Stimulated activated CD4-positive, alpha-beta T cell treated with anti-CD3 and anti-CD28 coated beads, Interleukin-1b, Interleukin-23, amount 100 ng/mL, for 4 hours (primary cell): ENCODE measurements around the gene NGRN.
"Not testable (repeated sequence)": the region's sequence is repeated elsewhere in the genome, so short reads cannot be mapped to it uniquely, and the experiment has no call there.

Experiments used
- DNase-seq, 2 donors: peaks; one replicate each; pipeline ENCODE4 v3.0.0-alpha.2; 2020; ENCODE audit warnings: low read depth in 2 of 2

Gene NGRN

DNA sequence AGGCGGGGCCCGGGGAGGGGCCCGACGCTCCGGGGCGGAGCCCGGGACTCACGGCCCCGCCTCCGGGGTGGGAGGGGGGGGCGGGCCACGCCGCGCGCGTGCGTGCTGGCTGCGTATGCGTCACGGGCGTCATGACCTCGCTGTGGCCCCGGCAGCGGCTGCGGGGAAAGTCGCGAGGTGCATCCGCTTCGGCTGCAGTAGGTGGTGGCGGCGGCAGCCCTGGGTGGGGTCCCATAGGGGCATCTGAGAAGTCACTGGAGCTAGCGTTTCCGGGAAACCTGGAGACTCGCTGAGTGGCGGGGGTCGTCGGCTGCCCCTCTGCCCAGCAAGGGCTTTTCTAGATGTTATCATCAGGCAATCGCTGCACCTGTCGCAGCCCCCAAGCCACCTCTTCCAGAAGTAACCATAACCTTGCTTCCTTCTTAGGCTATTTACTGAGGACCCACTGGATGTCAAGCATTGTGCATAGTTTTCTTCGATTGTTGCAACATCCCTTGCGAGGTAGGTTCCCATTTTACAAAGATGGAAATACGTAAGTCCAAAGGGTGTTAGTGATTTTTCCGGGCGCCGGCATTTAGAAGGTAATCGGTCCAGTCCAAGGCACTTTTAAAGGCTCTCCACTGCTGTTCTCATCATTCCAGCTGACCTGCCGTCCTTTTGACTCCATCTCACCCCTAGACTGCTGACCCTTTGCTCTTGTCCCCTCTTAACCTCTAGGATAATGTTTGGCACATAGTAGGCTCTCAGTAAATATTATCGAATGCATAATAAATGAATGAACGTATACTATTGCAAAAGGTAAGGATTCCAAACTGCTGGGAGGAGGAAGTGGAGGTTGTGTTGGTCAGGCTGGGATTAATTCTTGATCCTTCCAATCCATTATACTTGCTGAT lies 31.1 kb upstream of the NGRN start, which contains the start of gene GDPGP1:
Gene GDPGP1 (plus strand): TSS at position 114 of the 893 bp plus-strand sequence. CDS start 6,700 bp downstream, outside the sequence.
- DNase-seq = peak in 1 of 2 donors; percentile 91

DNA sequence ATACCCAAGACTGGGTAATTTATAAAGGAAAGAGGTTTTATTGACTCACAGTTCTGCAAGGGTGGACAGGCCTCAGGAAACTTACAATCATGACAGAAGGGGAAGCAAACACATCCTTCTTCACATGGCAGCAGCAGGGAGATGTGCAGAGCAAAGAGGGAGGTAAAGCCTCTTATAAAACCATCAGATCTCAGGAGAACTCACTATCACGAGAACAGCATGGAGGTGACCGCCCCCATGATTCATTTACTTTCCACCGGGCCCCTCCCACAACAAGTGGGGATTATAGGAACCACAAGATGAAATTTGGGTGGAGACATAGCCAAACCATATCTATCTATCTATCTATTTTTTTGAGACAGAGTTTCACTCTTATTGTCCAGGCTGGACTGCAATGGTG lies 26.1 kb upstream of the NGRN start:
- no peak for DNase-seq

DNA sequence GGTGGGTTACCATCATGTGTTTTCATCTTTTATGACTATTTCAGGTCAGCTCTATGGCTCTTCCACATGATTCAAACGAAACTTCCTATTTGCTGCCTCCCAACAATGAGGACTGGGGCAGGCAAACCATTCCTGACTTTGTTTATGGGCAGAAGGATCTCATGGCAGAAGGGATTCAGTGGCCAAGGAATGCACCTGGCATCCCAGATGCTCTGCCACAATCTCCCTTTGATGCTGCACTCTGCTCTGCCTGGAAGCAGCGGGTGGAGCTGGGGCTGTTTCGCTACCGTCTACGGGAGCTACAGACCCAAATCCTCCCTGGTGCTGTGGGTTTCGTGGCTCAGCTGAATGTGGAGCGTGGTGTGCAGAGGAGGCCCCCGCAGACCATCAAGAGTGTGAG lies 24.6 kb upstream of the NGRN start:
- DNase-seq = no peak

DNA sequence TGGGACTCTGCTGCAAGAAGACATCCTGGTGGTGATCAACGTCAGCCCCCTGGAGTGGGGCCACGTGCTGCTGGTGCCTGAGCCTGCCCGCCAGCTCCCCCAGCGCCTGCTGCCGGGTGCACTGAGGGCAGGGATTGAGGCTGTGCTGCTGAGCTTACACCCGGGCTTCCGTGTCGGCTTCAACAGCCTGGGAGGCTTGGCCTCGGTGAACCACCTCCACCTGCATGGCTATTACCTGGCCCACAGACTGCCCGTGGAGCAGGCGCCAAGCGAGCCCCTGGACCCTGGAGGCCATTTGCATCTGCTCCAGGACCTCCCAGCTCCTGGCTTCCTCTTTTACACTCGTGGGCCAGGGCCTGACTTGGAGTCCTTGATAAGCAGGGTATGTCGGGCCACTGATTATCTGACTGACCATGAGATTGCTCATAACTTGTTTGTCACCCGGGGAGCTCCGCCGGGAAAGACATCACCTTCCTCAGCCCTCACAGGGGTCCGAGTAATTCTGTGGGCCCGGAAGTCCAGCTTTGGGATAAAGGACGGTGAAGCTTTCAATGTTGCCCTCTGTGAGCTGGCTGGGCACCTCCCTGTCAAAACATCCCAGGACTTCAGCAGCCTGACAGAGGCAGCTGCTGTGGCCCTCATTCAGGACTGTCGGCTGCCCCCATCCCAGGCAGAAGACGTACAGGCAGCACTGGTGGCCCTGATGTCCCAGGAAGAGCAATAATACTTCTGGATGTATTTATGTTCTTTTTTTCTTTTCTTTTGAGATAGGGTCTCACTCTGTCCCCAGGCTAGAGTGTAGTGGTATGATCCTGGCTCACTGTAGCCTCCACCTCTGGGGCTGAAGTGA lies 23.9 kb upstream of the NGRN start:
- no peak for DNase-seq

DNA sequence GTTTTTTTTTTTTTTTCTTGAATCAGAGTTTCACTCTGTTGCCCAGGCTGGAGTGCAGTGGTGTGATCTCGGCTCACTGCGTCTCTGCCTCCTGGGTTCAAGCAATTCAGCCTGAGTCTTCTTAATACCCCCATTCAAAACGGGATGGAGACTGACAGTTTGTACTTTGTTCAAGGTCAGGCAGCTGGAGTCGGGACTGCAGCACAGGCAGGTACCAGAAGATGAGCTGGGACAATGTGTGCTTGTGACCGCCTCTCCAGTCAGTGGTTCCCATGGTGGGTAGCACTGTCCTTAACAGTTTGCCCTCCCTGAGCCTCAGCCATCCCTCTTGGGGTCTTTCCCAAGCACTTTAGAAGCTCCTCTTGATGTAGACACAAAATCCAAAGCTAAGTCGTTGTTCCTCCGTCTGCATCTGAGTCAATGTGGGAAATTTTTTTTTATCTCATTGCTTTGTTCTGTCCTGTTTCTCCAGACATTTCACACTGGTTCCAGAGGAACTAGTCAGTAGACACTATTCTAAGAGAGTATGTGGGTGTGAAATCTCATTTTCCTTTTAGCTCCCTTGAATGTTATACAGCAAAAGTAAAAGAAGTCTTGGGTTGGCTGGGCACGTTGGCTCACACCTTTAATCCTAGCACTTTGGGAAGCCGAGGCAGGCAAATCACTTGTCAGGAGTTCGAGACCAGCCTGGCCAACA lies 21.4 kb upstream of the NGRN start:
- DNase-seq = no peak

DNA sequence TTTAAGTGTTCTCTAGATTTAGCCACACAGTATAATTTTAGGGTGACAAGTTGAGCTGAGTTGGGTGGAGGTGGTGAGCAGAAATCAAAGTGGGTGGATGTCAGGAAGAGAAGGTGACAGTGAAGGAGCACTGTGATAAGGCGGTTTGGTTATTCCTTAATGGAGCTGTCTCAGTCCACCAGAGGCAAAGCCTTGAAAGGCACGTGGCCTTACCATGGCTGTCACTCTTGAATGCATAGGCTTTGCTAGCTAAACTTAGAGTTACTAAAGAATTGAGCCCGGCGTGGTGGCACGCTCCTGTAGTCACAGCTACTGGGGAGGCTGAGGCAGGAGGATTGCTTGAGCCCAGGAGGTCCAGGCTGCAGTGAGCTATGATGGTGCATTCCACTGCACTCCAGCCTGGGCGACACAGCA lies 16.7 kb upstream of the NGRN start:
- DNase-seq = no peak

DNA sequence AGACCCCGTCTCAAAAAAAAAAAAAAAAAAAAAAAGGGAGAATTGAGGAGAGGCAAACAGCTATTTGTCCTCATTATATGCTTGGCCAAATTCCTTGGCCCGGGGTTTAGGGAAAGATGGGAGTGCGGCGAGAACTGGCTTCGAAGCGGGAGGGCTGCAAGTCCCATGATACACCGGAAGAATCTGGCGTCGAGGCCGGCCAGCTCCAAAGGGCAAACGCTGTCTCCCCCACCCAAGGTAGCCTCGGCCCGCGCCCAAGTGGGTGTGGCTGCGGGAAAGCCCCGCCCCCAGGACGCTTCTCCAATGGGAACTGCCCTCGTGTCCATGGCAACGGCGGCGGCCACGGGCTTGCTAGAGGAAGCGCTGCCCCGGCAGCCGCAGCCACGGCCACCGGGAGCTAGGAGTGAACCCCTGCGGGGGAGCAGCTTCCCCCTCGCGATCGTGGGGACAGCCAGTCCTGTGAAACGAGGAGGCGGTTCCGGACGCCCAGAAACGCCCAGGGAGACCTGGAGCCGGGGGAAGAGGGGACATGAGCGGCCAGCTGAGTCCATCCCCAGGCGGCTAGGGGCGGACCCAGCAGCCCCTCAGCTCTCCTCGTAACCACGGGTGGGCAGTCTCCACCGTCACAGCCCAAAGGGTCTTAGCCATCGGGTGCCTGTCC lies 16.1 kb upstream of the NGRN start, which contains the start of gene TTLL13:
Gene TTLL13 (plus strand): TSS at position 354 of the 661 bp plus-strand sequence. CDS start 1,075 bp downstream, outside the sequence.
- peak; percentile 42 to 83 for DNase-seq

DNA sequence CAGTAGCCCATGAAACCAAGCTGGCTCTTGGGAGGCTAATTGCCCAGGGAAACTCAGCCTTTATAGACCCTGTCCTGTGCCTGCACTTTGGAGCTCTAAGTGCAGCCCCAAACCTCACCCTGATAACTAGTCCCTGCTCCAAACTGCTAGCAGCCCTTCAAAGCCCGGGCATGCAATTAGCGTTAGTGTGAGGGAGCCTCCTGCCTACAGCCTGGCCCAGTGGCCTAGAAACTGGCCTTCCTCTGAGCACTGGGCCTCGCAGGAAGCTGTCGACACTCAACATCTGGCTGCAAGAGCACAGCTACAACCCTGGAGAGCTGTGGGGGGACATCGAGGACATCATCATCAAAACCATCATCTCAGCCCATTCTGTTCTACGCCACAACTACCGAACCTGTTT lies 7.7 kb upstream of the NGRN start:
- DNase-seq = no peak

DNA sequence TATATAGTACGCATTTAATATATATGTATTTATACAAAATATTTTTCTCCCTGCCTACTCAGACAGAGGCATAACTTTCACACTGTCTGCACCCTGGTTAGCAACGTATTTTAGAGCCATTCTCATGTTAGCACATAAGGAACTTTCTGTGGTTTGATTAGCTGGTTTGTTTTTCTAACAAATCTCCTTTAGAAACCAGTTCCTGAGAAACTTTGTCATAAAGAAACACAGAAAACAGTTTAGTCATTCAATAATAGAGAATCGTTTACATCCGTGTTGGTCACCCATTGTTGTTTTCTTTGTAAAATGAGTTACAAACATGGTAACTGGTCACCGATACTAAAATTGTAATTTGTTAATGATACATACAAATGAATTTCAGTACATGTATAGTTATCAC lies 5.9 kb upstream of the NGRN start:
- DNase-seq = no peak

DNA sequence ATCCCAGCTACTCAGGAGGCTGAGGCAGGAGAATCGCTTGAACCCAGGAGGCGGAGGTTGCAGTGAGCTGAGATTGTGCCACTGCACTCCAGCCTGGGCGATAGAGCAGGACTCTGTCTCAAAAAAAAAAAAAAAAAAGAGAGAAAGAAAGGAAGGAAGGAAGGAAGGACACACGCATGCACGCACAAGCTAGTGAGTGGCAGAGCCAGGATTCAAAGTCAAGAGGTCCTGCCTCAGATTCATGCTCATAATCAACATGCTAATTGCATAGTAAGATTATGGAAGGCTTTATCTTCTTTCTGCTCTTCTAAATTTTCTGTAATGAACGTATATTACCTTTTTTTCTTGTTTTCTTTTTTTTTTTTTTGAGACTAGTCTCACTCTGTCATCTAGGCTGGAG lies 4.7 kb upstream of the NGRN start:
- DNase-seq = not testable (repeated sequence)

DNA sequence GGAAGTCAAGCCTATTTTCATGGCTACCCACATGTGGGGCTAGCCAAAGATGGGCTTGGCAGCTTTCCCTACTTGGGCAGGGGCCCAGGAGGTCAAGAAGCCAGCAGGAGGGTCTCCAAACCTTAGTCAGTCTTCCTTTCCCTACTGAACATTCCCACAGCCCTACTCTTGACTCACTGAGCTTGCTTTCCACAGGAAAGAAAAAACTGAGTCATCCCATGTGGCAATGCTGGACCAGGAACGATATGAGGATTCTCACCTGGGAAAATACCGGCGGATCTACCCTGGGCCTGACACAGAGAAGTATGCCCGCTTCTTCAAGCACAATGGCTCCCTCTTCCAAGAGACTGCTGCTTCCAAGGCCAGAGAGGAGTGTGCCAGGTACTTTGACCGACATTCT lies 3.7 kb upstream of the NGRN start:
- DNase-seq = no peak

DNA sequence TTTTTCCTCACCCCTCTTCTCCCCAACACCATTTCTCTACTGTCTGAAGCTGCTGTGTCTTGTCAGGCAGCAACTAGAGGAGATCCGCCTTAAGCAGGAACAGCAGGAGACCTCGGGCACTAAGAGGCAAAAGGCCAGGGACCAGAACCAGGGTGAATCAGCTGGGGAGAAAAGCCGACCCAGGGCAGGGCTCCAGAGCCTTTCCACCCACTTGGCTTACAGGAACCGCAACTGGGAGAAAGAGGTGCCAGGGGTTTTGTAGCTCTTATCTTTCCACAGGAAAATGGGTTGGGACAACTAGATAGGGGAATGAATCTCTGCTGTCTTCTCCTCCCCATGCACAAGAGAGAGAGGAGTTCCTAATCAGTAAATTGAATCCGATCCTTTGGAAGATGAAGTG lies 3.0 kb upstream of the NGRN start:
- DNase-seq = no peak

DNA sequence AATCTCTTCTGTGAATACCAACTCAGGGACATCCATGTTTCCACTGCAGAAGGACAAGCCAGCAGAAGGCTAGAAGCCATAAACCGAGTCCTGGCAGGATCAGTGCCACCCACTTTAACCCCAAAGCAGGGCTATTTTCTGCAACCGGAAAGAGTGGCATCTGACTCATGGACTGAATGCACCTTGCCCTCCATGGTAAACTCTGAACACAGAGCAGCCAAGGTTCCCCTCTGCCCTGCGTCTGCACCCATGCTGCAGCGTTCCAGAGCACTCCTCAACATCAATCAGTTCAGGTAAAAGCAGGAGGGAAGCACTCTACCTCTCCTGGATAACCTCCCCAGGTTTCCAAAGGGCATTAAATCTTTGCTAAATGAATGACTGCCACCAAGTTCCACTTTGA lies 801 bp upstream of the NGRN start:
- peak in 1 of 2 donors; percentile 7 for DNase-seq

DNA sequence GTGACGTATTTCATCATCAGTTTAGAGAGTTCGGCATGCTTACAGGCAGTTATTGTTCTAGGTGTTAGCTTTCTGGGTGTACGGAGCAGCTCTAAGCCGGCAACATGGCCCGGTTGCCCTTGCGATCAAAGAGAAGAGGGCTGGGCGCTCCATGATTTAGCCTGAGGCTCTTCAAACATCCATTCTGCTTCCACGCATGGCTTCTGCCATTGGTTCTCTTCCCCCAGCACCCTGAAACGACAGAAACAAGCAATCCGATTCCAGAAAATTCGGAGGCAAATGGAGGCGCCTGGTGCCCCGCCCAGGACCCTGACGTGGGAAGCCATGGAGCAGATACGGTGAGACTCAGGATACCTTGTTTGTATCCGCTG lies 574 bp downstream of the NGRN start:
- DNase-seq = peak; percentile 4 to 26

DNA sequence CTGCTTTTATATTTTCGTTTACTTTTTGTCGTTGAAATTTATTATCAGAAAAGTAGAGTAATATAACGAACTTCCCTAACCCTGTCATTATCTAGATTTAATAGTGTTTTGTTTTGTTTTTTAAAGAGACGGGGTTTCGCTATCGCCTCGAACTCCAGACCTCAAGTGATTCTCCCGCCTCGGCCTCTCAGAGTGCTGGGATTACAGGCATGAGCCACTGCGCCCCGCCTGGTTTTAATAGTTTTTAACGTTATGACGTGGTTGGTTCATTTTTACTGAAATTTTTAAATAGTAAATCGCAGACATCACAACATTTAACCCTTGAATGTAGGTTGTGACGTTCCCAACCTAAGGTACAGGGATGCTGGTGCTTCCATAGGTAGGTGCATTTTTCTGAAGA lies 1.0 kb downstream of the NGRN start:
- DNase-seq = peak in 1 of 2 donors; percentile 7

DNA sequence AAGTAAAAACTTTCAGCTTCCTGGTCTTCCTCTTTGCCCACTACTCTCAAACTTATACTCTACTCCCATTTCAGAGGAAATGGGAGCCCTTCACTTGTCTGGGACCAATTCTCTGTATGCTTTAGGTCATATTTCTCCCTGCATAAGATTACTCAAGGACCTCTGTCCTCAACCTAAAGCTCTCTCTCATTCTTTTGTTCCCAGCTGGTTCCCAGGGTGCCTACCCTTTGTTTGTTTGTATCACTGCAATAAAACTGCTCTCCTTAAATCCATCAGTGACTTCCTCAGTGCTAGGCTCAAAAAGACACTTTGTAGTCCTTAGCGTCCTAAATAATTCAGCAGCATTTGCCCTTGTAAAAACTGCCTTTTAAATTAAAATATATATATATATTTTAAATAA lies 2.9 kb downstream of the NGRN start:
- DNase-seq = no peak

DNA sequence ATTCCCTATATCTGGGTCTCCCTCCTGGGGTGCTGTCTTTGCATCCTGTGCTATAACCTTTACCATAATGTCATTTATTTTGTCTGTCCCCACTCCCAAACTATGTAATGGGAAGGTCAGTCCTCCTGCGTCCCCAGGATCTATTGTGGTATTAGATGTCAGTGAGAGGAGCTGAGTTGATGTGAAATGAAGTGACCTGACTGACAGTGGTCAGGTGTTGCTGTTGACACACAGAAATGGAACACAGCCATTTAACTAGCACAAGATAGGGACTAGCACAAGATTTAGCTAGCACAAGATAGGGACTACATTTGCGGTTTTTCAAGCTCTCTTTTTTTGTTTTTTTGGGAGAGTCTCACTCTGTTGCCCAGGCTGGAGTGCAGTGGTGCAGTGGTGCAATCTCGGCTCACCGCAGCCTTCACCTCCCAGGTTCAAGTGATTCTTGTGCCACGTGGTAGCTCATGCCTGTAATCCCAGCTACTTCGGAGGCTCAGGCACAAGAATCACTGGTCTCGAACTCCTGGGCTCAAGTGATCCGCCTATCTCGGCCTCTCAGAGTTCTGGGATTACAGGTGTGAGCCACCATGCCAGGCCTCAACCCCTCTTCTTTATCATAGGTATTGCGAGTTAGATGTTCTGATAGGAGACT lies 5.2 kb downstream of the NGRN start:
- no peak for DNase-seq

DNA sequence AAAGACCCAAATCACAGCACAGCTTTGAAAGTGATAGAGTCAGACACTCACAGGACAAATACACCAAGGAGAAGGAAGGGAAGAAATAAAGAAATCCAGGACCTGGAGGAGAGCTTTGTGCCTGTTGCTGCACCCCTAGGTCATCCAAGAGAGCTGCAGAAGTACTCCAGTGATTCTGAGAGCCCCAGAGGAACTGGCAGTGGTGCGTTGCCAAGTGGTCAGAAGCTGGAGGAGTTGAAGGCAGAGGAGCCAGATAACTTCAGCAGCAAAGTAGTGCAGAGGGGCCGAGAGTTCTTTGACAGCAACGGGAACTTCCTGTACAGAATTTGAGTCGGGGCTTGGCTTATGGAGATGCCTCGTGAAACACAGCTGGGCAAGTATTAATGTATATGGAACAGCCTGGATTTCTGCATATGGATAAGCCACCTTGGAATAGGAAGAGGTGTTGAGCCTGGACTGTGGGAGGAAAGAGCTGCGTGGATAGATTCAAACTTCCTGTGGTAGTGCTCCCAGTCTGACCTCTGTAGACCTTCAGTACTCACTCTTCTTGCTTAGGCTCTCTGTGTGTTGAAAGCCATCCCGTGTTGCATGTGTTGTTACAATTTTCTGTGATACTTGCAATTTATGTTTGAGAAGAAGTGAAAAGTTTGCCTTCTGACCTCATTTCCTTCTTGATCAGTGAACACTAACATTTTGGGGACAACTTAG lies 6.1 kb downstream of the NGRN start:
- DNase-seq = no peak

DNA sequence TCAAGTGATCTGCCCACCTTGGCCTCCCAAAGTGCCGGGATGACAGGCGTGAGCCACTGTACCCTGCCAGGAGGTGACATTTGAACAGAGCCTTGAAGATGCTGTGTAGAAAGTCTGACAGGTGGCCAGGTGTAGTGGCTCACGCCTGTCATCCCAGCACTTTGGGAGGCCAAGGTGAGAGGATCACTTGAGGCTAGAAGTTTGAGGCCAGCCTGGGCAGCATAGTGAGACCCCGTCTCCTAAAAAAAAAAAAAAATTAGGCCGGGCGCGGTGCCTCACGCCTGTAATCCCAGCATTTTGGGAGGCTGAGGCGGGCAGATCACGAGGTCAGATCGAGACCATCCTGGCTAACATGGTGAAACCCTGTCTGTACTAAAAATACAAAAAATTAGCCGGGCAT lies 13.0 kb downstream of the NGRN start:
- DNase-seq = not testable (repeated sequence)

DNA sequence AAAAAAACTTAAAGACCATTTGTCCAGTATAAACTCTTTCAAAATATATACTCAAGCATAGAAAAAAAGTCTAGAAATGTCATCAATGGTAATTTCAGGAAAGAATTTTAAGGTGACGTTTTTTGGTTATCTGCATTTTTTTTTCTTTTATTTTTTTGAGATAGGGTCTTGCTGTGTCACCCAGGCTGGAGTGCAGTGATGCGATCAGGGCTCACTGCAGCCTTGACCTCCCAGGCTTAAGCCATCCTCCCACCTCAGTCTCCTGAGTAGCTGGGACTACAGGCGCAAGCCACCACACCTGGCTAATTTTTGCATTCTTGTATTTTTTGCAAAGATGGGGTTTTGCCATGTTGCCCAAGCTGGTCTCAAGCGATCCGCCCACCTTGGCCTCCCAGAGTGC lies 15.3 kb downstream of the NGRN start:
- DNase-seq = not testable (repeated sequence)
